ENCODE results near the gene NFATC3. TPM values are rescaled to one million over a fixed set of nuclear protein-coding genes. Genes with fewer than 3 reads are reported as not detected.

The NFATC3 gene
- total RNA-seq, 1 experiment from 2014 or later = 33.0 TPM

GRCh38 chr16:68069511-68070248 lies 15.5 kb upstream of the NFATC3 start:
- no peak overlapping the region for H4K91ac ChIP-seq (ENCODE audit: insufficient read length, low read depth, low read length)
- H2BK5ac ChIP-seq (ENCODE audit: insufficient read length, low read length) = no peak overlapping the region
- H2AFZ ChIP-seq (ENCODE audit: low read length) = no peak overlapping the region
- H3T11ph ChIP-seq (ENCODE audit: low read length) = no peak overlapping the region
- Mint-ChIP-seq H3K4me3 (no peak overlapping the region), H3K4me1 (no peaks in the 10 kb centered on the region), H3K27ac (no peak overlapping the region), H3K36me3 (ENCODE audit: insufficient read depth in 1 of 3, low read depth in 3 of 3) (peaks cover 17 to 58% (median 40%) of the 10 kb centered on the region in 3 experiments), H3K27me3 (ENCODE audit: low read depth) (no peaks in the 10 kb centered on the region), H3K9me3 (no peaks in the 10 kb centered on the region)
- no peak overlapping the region for H3K4ac ChIP-seq (ENCODE audit: low read depth, low read length)
- no peak overlapping the region for H3K27ac ChIP-seq (ENCODE audit: insufficient read length, low read depth, low read length)
- H2BK120ac ChIP-seq (ENCODE audit: low read depth, low read length, poor library complexity, severe bottlenecking) = no peak overlapping the region
- no peak overlapping the region for H4K5ac ChIP-seq (ENCODE audit: insufficient read length, low read depth, low read length)
- H3K14ac ChIP-seq (ENCODE audit: insufficient read depth, low read length) = no peak overlapping the region
- no peak overlapping the region for H4K8ac ChIP-seq (replicated peaks; ENCODE audit: insufficient read length, low read depth, low read length)
- H3K9ac ChIP-seq (ENCODE audit: extremely low read depth, insufficient read length, low read length) = no peak overlapping the region
- H3K23me2 ChIP-seq (ENCODE audit: insufficient read length, low read depth, low read length, poor library complexity, severe bottlenecking) = no peaks in the 10 kb centered on the region
- no peak overlapping the region for H3K23ac ChIP-seq (ENCODE audit: insufficient read length, low read depth, low read length)
- H2BK15ac ChIP-seq (ENCODE audit: low read depth, low read length) = no peak overlapping the region
- H3K18ac ChIP-seq (ENCODE audit: insufficient read length, low read depth, low read length) = no peak overlapping the region
- no peak overlapping the region for H2BK20ac ChIP-seq (ENCODE audit: low read depth, low read length, poor library complexity, severe bottlenecking)
- H4K20me1 ChIP-seq (ENCODE audit: control insufficient read depth, insufficient read depth, insufficient read length) = no peaks in the 10 kb centered on the region
- DNase-seq = no peak
- no peak overlapping the region for H2AK5ac ChIP-seq (ENCODE audit: insufficient read length, low read length)
- no CpG with 5 or more reads among the region's 7 CpGs for WGBS (ENCODE audit: extremely low coverage, insufficient read length, low lambda C conversion rate)
- H3K79me1 ChIP-seq (ENCODE audit: insufficient read depth, low read depth, low read length, poor library complexity, severe bottlenecking) = no peaks in the 10 kb centered on the region
- H3K79me2 ChIP-seq (ENCODE audit: insufficient read depth, low read length) = no peaks in the 10 kb centered on the region
- no peaks in the 10 kb centered on the region for H3K9me3 ChIP-seq (ENCODE audit: control insufficient read depth, low read depth, low read length)
- H3K56ac ChIP-seq (ENCODE audit: insufficient read length, low read depth, low read length) = no peak overlapping the region
- no peak overlapping the region for H2BK12ac ChIP-seq (ENCODE audit: insufficient read length, low read depth, low read length)
- H3K4me1 ChIP-seq (ENCODE audit: insufficient read depth, low read length) = no peaks in the 10 kb centered on the region
- no peaks in the 10 kb centered on the region for H3K27me3 ChIP-seq (ENCODE audit: insufficient read depth, low read length)
- no peak overlapping the region for H3K4me2 ChIP-seq (ENCODE audit: insufficient read depth, insufficient read length, low read length)
- TF ChIP-seq CTCF (conservative IDR thresholded peaks at IDR 0.05) = no peak
